HG03097 (cell line): ENCODE measurements around the gene PCDHGB2.
"Not testable (repeated sequence)": the region's sequence is repeated elsewhere in the genome, so short reads cannot be mapped to it uniquely, and the experiment has no call there.

ENCODE experiments used
- ATAC-seq: cut with Tn5 transposase; IDR thresholded peaks from one replicate; pipeline ENCODE4 v1.9.1; 2021; ENCODE audit not compliant: unreplicated experiment, low FRiP score

The PCDHGB2 gene

DNA sequence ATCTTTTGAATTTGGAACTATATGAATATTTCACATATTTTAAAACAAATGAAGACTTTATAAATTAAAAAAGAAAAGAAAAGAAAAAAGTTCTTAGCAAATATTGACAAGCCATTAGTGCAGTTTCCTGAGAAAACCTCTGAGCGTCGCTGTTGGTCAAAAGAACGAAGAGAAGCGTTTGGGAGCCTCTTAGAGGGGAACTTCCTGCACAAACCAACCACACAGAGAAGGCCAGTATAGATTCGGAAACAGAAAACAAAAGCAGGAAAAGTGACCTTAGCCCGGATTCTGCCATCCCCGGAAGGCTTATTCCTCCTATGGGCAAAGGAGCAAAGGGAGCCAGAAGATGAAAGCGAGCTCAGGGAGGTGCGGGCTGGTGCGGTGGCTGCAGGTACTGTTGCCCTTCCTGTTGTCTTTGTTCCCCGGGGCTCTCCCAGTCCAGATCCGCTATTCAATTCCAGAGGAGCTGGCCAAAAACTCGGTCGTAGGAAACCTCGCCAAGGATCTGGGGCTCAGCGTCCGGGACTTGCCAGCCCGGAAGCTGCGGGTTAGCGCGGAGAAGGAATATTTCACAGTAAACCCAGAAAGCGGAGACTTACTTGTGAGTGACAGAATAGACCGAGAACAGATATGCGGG, at the start of gene PCDHGB2:
PCDHGB2 (plus strand) TSS at position 205 of the 637 bp plus-strand sequence; CDS start at position 347, 142 bp downstream.
- ATAC-seq, result no peak

DNA sequence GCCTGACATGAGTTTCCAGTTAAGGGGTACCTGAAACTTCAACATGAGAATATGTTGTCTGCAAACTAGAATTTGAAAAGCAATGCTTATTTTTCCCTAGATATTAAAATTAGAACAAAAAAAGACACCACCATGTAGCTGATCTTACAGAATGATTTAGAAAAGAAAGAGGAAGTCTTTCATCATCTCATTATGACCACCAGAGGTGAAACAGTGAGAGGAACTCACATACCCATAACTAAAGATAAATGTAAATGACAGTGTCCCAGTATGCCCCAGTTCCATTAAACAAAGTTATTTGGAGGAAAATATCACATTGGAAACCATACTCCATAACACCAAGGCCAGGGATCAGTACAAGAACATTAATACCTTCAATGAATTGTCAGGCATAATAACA, 46.1 kb upstream of the PCDHGB2 start:
- no peak for ATAC-seq

DNA sequence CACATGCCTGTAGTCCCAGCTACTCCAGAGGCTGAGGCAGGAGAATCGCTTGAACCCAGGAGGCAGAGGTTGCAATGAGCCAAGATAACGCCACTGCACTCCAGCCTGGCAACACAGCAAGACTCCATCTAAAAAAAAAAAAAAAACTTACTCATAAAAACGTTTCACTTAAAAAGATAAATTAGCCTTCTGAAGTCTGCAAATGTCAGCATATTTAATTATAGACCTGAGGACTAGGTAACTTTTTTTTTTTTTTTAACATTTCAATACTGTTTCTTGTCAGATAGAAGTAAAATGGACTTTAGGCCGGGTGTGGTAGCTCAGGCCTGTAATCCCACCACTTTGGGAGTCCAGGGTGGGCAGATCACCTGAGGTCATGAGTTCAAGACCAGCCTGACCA, 42.8 kb upstream of the PCDHGB2 start:
- ATAC-seq, result not testable (repeated sequence)

DNA sequence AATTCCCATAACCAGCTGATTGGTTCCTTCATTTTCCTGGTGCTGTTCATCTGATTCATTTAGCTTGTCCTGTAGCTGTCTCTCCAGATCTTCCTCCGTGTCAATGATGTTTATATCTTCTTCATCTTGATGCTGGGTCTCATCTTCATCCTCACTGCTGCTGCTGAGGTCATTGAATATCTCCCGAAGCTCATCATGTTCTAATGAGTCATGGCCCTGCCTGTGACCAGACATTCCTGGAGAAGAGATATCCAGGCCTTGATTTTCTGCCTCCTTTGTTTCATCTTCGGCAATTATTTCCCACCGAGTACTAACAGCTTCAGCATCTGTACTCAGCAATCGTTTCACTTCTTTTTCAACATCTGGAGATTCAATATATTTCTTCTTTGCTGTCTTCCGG, 40.6 kb upstream of the PCDHGB2 start:
- no peak for ATAC-seq

DNA sequence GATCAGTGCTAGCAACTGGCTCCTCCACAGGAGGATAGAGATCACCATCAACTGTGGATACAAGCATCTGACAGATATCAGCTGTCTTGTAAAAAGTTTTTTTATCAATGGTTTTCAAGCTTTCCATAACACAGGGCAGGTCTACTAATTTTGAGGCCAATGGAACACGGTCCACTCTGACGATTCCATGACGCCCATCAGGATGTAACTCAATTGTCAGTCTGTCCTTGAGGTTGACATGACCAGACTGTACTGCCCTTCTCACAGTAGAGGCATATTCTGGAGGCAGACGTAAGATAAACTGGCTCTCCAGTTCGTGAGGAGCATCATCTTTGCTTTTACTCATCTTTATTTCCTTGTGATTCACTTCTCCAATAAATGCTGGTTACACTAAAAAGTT, 40.1 kb upstream of the PCDHGB2 start:
- ATAC-seq, result no peak

DNA sequence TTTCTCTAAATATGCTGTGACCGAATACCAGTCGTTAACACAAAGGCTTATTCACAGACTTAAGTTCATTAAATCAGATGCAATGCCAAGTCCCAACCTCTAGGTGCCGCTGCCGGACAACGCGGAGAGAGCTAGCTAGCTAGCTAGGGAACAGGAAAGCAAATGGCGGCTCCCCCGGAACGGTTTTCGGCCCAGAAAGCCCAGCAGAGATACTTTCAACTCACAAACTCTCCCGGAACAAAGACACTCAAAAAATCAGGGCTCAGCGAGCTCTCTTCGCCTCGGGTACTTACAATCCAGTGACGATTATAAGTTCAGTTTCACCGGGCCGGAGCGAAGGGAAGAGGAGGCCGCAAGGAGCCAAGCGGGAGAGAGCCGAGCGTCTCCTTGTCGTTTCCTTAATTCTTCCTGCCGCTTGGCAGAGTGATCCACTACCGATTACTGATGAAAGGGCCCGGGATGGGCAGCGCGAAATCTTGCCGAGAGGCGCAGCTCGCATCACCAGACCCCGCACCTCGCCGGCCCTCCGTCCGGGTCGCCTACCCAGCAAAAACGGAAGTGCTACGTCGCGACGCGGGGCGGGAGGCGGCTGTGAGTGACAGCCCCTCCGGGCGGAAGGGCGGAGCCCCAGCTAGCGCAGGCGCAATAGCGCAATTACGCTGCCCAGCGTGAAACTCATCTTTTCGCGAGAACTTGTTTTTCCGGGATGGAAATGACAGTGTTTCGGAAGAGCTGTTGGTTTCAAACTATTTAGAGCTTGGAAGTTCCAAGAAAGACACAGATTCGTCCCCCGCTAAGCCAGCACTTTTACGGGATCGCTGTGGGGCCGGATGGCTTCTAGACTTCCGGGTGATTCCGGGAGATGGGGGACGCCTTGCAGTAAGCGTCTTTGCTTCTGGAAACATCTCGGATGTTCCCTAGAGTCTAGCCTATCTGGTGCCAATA, 39.3 kb upstream of the PCDHGB2 start, which contains the start of gene TAF7:
TAF7 (minus strand) TSS at position 560 of the 945 bp plus-strand sequence. CDS start 740 bp downstream, outside the sequence.
- peak; percentile 95 for ATAC-seq

DNA sequence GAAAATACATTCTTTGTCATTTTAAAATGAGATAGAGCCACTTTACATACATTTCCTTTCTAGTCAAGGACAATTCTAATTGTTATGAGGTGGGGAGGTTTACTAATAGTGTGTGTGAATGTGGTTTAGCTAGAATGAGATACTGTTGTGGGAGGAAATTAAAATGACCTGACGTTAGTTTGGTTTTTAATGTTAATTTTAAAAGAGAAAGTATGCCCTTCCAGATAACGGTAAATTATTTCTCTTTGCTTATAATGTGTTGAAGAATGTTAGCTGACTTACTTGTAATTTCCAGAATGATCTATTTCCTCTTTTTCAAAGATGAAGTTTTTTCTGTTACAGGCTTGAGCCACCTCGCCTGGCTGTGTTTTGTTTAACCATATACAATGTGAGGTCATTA, 37.5 kb upstream of the PCDHGB2 start:
- no peak for ATAC-seq

DNA sequence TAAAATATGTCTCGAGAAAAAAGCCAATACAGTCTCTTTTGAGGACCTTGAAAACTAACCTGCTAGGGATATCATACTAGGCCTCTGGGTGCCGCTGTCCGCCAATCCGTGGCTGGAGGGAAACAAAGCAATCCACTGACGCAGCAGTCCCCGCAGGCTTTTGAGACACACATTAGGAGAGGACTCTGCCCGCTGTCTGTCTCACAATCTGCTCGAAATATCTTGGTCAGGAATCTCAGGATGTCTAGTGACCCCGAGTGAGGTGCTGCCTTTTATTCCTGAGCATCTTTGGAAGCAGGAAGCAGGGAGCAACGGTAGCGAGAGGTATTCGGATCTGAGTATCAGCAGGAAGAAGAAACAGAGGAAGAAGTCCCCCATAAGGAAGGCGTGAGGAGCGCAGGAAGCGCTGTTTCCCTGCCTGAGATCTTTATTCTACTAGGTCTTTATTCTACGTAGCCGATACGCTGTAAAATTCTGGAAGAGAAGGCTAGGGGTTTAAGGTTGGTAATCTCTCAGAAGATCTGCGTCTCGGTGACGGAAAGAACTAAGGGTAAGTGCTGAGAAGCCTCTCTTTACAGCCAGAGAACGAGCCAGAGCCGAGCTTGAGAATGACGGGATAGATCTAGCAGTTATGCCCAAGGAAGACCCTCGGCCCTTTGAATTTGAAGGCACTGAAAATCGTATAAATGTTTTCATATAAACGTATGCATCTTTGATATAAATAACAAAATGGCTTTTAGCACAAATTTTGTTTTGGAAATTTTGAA, 33.5 kb upstream of the PCDHGB2 start:
- ATAC-seq, result peak; percentile 81

DNA sequence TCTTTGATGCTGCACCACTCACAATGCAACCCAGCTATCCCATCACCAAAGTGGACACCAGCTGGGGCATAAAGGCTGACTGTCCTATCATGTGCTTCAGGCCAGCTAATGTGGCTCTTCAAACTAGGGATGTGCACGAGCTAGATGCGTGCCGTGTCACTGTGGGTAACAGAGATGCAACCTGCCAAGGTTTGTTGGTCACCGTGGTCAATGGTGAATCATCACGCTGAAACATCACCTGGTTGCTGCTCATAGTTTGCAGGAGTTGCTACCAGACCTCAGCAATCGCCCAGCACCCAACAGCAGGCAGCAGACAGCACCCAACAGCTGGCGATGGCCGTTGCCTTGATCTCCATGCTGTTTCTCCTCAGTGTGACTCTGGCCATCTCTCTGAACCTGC, 31.6 kb upstream of the PCDHGB2 start:
- ATAC-seq, result no peak

DNA sequence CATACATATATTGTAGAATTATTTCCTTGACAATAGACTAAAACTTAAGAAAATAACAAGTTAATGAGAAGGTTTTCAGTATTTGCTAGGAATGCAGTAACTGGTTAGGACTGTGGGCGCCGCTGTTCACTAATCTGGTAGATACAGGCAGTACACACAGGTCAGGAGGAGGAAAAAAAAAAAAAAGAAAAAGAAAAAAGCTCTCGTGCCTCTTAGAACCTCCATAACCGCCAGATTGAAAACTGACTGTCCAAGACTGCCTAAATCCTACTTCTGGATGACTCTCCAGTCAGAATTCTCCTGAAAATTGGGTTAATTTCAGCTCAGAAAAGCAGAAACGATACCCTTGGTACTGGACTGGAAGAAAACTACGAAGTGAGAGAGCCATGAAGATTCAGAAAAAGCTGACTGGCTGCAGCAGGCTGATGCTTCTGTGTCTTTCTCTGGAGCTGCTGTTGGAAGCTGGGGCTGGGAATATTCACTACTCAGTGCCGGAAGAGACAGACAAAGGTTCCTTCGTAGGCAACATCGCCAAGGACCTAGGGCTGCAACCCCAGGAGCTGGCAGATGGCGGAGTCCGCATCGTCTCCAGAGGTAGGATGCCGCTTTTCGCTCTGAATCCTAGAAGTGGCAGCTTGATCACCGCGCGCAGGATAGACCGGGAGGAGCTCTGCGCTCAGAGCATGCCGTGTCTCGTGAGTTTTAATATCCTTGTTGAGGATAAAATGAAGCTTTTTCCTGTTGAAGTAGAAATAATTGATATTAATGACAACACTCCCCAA, 29.3 kb upstream of the PCDHGB2 start, which contains the start of gene PCDHGA1:
PCDHGA1 (plus strand) TSS at position 216 of the 782 bp plus-strand sequence.
- no peak for ATAC-seq

DNA sequence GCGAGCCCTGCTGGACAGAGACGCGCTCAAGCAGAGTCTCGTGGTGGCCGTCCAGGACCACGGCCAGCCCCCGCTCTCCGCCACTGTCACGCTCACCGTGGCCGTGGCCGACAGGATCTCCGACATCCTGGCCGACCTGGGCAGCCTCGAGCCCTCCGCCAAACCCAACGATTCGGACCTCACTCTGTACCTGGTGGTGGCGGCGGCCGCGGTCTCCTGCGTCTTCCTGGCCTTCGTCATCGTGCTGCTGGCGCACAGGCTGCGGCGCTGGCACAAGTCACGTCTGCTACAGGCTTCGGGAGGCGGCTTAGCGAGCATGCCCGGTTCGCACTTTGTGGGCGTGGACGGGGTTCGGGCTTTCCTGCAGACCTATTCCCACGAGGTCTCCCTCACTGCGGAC, 27.2 kb upstream of the PCDHGB2 start:
- not testable (repeated sequence) for ATAC-seq

DNA sequence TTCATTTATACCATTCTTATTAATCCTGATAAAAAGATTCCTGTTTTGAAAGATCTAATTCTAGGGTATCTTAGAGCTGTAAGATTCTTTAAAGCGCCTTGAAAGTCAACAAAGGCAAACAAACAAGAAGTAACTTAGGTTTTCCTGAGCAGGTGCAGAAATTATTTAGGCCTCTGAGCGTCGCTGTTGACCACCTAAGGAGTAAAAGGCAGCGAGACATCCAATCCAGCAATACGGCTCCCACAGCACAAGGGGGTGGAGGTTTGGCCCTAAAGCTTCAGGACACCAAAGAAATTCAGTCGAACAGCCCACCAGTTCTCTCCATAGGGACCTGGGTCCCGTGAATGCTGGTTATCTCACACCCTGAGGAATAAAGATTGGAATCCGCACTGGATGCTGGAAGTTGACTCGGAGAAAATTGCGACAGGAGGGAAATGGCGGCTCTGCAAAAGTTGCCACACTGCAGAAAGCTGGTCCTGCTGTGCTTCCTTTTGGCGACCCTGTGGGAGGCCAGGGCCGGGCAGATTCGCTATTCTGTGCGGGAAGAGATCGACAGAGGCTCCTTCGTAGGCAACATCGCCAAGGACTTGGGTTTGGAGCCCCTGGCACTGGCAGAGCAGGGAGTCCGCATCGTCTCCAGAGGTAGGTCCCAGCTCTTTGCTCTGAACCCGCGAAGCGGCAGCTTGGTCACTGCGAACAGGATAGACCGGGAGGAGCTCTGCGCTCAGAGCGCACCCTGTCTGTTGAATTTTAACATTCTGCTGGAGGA, 21.1 kb upstream of the PCDHGB2 start, which contains the start of gene PCDHGA2:
PCDHGA2 (plus strand) TSS at position 223 of the 769 bp plus-strand sequence.
- ATAC-seq, result no peak

DNA sequence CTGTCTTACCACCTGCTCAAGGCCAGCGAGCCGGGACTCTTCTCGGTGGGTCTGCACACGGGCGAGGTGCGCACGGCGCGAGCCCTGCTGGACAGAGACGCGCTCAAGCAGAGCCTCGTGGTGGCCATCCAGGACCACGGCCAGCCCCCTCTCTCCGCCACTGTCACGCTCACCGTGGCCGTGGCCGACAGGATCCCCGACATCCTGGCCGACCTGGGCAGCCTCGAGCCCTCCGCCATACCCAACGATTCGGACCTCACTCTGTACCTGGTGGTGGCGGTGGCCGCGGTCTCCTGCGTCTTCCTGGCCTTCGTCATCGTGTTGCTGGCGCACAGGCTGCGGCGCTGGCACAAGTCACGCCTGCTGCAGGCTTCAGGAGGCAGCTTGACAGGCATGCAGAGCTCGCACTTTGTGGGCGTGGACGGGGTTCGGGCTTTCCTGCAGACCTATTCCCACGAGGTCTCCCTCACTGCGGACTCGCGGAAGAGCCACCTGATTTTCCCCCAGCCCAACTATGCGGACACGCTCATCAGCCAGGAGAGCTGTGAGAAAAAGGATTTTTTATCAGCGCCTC, 18.9 kb upstream of the PCDHGB2 start:
- not testable (repeated sequence) for ATAC-seq

DNA sequence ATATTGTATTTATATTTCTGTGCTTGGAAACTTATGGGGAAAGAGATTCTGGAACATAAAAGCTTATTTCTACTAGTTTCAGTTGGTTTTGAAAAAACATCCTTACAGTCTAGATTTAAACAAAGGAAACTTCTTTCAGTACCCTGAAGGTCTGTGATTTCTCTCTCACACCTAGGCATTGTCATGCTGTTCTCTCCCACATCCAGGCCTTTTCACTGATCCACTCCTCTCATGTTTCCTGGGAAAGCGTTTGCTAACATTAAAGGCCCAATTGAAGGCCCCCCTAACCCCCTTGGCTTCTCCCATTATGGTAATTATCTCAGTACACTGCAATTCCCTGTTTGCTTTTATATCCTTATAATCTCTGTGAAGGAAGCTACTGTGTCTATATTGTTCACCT, 17.0 kb upstream of the PCDHGB2 start:
- no peak for ATAC-seq

DNA sequence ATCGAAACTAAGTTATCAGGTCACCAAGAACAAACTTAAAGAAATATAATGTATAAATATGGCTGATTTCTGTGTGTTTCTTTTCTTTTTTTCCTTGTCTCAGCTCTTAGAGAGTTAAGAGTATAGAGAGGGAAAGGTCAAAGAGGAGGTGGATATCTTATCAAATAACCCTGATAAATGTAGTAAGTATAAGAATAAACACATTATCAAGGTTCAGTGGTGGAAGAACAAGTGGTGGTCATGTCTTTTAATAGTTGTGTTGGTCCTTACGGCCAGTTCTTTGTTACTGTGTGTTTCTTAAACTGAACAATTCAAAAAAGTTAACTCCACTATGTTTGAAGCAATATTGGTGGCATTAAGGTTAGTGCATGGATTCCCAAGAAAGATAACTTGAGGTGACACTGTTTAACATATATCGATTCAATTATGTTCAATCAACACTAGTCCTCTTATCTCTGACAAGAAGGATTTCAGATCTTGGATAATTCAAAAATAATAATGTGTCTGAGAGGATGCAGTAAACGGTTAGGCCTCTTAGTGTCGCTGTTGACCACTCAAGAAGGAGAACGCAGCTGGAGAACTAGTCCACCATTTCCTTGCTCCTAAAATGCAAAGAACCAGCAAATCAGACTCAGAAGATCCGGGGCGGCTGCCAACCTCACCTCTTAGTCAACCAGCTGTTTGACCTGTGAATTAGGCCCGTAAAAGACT, 16.4 kb upstream of the PCDHGB2 start, which contains the start of gene PCDHGA3:
PCDHGA3 (plus strand) TSS at position 588 of the 711 bp plus-strand sequence. CDS start 205 bp downstream, outside the sequence.
- ATAC-seq, result no peak

DNA sequence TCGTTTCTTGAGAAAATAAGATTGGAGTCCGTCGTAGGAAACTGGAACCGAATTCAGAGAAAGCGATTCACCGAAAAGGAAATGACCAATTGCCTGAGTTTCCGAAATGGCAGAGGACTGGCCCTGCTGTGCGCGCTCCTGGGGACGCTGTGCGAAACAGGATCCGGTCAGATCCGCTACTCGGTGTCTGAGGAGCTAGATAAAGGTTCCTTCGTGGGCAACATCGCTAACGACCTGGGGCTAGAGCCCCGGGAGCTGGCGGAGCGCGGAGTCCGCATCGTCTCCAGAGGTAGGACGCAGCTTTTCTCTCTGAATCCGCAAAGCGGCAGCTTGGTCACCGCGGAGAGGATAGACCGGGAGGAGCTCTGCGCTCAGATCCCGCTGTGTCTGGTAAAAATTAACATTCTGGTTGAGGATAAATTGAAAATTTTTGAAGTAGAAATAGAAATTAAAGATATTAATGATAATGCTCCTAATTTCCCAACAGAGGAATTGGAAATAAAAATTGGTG, 15.8 kb upstream of the PCDHGB2 start:
- no peak for ATAC-seq

DNA sequence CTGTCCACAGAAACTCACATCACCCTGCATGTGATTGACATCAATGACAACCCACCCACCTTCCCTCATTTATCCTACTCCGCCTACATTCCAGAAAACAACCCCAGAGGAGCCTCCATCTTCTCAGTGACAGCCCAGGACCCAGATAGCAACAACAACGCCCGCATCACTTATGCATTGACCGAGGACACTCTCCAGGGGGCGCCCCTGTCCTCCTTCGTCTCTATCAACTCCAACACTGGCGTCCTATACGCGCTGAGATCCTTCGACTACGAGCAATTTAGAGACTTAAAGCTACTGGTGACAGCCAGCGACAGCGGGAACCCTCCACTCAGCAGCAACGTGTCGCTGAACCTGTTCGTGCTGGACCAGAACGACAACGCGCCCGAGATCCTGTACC, 14.5 kb upstream of the PCDHGB2 start:
- ATAC-seq, result no peak

DNA sequence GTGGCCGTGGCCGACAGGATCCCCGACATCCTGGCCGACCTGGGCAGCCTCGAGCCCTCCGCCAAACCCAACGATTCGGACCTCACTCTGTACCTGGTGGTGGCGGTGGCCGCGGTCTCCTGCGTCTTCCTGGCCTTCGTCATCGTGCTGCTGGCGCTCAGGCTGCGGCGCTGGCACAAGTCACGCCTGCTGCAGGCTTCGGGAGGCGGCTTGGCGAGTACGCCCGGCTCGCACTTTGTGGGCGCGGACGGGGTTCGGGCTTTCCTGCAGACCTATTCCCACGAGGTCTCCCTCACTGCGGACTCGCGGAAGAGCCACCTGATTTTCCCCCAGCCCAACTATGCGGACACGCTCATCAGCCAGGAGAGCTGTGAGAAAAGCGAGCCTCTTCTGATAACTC, 13.8 kb upstream of the PCDHGB2 start:
- not testable (repeated sequence) for ATAC-seq
